ENCODE results near the gene MMP20. TPM values are rescaled to one million over a fixed set of nuclear protein-coding genes. Genes with fewer than 3 reads are reported as not detected.

Gene MMP20, protein sequence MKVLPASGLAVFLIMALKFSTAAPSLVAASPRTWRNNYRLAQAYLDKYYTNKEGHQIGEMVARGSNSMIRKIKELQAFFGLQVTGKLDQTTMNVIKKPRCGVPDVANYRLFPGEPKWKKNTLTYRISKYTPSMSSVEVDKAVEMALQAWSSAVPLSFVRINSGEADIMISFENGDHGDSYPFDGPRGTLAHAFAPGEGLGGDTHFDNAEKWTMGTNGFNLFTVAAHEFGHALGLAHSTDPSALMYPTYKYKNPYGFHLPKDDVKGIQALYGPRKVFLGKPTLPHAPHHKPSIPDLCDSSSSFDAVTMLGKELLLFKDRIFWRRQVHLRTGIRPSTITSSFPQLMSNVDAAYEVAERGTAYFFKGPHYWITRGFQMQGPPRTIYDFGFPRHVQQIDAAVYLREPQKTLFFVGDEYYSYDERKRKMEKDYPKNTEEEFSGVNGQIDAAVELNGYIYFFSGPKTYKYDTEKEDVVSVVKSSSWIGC
- not detected in 2 replicates for total RNA-seq

GRCh38 chr11:102625177-102625576, at the start of gene MMP20:
Gene MMP20, minus strand, starts transcription at chr11:102625332. Its CDS starts 13 bp downstream, at chr11:102625319.
- H3K4me3 Mint-ChIP-seq = no peak within 1 kb of the TSS
- intact Hi-C loops (cut with micrococcal nuclease) = no loop called here

GRCh38 chr11:102669664-102670063, 44.5 kb upstream of the MMP20 start:
- Mint-ChIP-seq H3K9me3 (no peaks in the 10 kb centered on the region), H3K36me3 (ENCODE audit: low read depth) (no peaks in the 10 kb centered on the region)
- intact Hi-C loops (cut with micrococcal nuclease) = loop anchor here (5.0 kb wide), 2 partner anchors 302 to 382 kb away; no protein-coding TSS in a partner anchor

More at GRCh38 chr11:102625177-102625576, at the start of gene MMP20:
- no peak within 1 kb of the TSS for H3K27ac Mint-ChIP-seq
- H3K27me3 Mint-ChIP-seq = peaks cover 27% of the 10 kb centered on the region
- DNase-seq = no peak
- H3K4me1 Mint-ChIP-seq = no peaks in the 10 kb centered on the region
- H3K36me3 Mint-ChIP-seq (ENCODE audit: low read depth) = no peaks in the 10 kb centered on the region
- no peaks in the 10 kb centered on the region for H3K9me3 Mint-ChIP-seq

DNA sequence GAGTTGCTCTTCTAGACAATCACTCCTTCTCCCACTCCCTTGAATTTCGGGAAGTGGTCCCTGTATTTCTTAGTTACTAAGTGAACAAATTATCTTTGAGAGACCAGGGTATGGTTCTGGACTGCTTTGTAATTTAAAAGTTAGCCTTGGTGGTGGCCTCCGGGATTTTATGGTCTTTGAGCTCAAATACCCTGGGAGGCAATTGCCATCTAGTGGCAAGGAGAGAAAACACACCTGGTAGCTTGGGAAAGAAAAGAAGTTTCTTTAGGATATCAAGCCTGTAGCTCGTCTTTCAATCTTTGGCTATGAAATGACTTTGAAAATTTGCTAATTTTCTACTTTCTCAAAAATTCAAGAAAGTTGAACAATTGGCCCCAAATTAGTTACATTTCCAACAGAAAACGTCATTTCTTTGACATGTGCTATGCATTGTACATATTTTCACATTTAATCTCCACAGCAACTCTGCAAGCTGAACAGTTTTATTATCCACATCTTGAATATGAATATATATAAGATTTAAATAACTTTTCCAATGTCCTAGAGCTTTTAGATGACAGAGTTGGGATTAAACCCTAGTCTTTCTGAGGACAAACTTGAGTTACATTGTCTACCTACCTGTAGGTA, 41.3 kb upstream of the MMP20 start:
- Mint-ChIP-seq H3K27me3 (peaks cover 12% of the 10 kb centered on the region), H3K36me3 (ENCODE audit: low read depth) (no peaks in the 10 kb centered on the region), H3K4me3 (no peak overlapping the region), H3K27ac (no peak overlapping the region), H3K4me1 (no peaks in the 10 kb centered on the region), H3K9me3 (no peaks in the 10 kb centered on the region)
- intact Hi-C loops (cut with micrococcal nuclease) = loop anchor here (1.0 to 5.0 kb wide), 5 partner anchors 56 to 379 kb away; no protein-coding TSS in a partner anchor
- peak; percentile 71 for DNase-seq

More at GRCh38 chr11:102669664-102670063, 44.5 kb upstream of the MMP20 start:
- DNase-seq = no peak
- no peaks in the 10 kb centered on the region for H3K4me1 Mint-ChIP-seq
- H3K27ac Mint-ChIP-seq = no peak overlapping the region
- H3K4me3 Mint-ChIP-seq = no peak overlapping the region
- peaks cover 12% of the 10 kb centered on the region for H3K27me3 Mint-ChIP-seq

DNA sequence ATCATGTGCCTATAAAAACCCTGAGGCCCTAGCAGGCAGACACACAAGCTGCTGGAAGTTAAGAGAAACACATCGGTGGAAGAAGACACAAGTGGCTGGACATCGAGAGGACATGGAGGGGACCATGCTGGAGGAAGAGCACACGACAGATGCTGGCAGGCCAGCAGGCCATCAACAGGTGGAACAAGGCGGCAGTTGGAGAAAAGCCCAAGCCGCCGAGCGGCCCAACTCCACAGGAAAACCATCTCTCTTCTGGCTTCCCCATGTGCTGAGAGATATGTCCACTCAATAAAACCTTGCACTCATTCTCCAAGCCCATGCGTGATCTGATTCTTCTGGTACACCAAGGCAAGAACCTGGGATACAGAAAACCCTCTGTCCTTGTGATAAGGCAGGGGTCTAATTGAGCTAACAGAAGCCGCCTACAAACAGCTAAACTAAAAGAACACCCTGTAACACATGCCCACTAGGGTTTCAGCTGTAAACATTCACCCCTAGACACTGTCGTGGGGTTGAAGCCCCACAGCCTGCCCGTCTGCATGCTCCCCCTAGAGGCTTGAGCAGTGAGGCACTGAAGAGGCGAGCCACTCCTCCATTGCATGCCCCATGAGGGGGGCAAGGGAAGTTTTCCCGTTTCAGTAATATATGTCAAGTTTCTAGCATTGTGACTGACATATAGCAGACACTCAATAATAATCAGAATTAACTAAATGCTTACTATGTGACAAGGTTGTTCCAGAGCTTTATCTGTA, 39.0 kb upstream of the MMP20 start:
- intact Hi-C loops (cut with micrococcal nuclease) = no loop called here
- H3K27me3 Mint-ChIP-seq = peaks cover 13% of the 10 kb centered on the region
- H3K4me3 Mint-ChIP-seq = no peak overlapping the region
- no peaks in the 10 kb centered on the region for H3K9me3 Mint-ChIP-seq
- H3K36me3 Mint-ChIP-seq (ENCODE audit: low read depth) = no peaks in the 10 kb centered on the region
- H3K4me1 Mint-ChIP-seq = no peaks in the 10 kb centered on the region
- no peak for DNase-seq
- no peak overlapping the region for H3K27ac Mint-ChIP-seq

GRCh38 chr11:102662607-102663006, 37.5 kb upstream of the MMP20 start:
- Mint-ChIP-seq H3K4me3 (no peak overlapping the region), H3K4me1 (no peaks in the 10 kb centered on the region), H3K9me3 (no peaks in the 10 kb centered on the region), H3K27ac (no peak overlapping the region), H3K27me3 (peaks cover 14% of the 10 kb centered on the region), H3K36me3 (ENCODE audit: low read depth) (no peaks in the 10 kb centered on the region)
- intact Hi-C loops (cut with micrococcal nuclease) = no loop called here
- no peak for DNase-seq

DNA sequence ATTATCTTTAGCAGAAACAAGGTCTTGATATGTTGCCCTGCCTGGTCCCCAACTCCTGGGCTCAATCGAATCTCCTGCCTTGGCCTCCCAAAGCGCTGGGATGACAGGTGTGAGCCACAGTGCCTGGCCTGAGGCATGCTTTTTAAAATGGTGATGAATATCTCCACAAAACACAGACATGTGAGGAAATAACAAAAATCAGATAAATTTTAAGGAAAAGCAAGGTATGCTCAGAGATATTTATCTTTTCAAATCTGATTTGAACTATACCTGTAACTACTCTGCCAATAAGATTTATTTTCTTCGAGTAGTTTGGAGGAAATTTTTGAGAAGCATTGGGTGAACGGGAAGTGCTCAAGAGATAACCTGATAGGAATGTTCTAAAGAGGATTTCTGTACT, 35.9 kb upstream of the MMP20 start:
- H3K36me3 Mint-ChIP-seq (ENCODE audit: low read depth) = no peaks in the 10 kb centered on the region
- H3K27ac Mint-ChIP-seq = no peak overlapping the region
- no peaks in the 10 kb centered on the region for H3K4me1 Mint-ChIP-seq
- DNase-seq = no peak
- H3K4me3 Mint-ChIP-seq = no peak overlapping the region
- H3K9me3 Mint-ChIP-seq = no peaks in the 10 kb centered on the region
- intact Hi-C loops (cut with micrococcal nuclease) = no loop called here
- peaks cover 25% of the 10 kb centered on the region for H3K27me3 Mint-ChIP-seq

DNA sequence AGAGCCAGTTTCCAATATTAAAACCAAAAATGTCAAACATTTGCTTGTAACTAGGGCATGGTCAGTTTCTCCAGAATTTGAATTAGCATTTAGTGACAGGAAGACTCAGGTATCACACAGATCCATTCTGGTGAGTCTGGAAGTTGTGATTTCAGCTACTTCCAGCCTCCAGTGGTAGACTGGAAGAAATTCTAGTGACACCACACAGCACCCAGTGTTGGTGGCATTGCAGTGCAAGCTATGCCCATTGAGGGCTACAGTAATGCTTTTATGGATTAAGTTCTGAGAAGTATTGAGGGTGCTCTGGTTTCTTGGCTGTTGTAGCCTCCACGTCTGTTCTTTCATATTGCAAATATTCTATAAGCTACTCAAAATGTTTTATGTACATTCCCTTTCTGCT, 31.4 kb upstream of the MMP20 start:
- no peak overlapping the region for H3K27ac Mint-ChIP-seq
- no peaks in the 10 kb centered on the region for H3K36me3 Mint-ChIP-seq (ENCODE audit: low read depth)
- peaks cover 32% of the 10 kb centered on the region for H3K27me3 Mint-ChIP-seq
- no peaks in the 10 kb centered on the region for H3K4me1 Mint-ChIP-seq
- DNase-seq = no peak
- H3K9me3 Mint-ChIP-seq = peaks cover 6% of the 10 kb centered on the region
- intact Hi-C loops (cut with micrococcal nuclease) = no loop called here
- no peak overlapping the region for H3K4me3 Mint-ChIP-seq

DNA sequence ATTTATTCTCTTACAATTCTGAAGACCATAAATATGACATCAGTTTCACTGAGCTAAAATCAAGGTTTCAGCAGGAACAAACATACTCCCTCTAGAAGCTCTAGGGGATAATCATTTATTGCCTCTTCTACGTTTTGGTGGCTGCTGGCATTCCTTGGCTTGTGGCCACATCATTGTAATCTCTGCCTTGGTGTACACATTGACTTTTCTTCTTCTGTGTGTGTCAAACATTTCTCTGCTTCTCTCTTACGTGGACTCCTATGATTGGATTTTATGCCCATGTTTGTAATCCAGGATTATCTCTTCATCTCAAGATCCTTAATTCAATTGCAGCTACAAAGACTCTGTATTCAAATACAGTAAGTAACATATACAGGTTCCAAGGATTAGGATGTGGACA, 30.4 kb upstream of the MMP20 start:
- H3K27ac Mint-ChIP-seq = no peak overlapping the region
- H3K9me3 Mint-ChIP-seq = peaks cover 6% of the 10 kb centered on the region
- intact Hi-C loops (cut with micrococcal nuclease) = no loop called here
- no peak overlapping the region for H3K4me3 Mint-ChIP-seq
- DNase-seq = no peak
- H3K36me3 Mint-ChIP-seq (ENCODE audit: low read depth) = no peaks in the 10 kb centered on the region
- no peaks in the 10 kb centered on the region for H3K4me1 Mint-ChIP-seq
- H3K27me3 Mint-ChIP-seq = peaks cover 32% of the 10 kb centered on the region

GRCh38 chr11:102654761-102655160, 29.6 kb upstream of the MMP20 start:
- intact Hi-C loops (cut with micrococcal nuclease) = no loop called here
- DNase-seq = no peak
- no peaks in the 10 kb centered on the region for H3K4me1 Mint-ChIP-seq
- H3K36me3 Mint-ChIP-seq (ENCODE audit: low read depth) = no peaks in the 10 kb centered on the region
- H3K27me3 Mint-ChIP-seq = peaks cover 31% of the 10 kb centered on the region
- no peak overlapping the region for H3K4me3 Mint-ChIP-seq
- H3K9me3 Mint-ChIP-seq = peaks cover 6% of the 10 kb centered on the region
- no peak overlapping the region for H3K27ac Mint-ChIP-seq

DNA sequence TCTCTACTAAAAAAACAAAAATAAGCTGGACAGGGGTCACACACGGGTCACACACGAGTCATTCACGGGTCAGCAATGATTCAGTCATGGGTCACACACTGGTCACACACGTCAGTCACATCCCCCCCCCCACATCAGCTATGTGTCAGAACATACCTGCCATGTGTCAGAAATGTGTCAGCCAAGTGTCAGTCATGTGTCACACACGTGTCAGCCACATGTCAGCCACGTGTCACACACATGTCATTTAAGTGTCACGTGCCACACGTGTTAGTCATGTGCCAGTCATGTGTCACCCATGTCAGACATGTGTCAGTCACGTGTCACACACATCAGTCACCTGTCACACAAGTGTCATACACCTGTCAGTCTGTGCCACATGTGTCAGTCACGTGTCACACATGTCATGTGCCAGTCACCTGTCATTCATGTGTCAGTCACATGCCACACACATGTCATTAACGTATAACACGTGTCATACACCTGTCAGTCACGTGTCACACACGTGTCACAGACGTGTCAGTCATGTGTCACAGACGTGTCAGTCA, 28.7 kb upstream of the MMP20 start:
- intact Hi-C loops (cut with micrococcal nuclease) = no loop called here

GRCh38 chr11:102647430-102647829, 22.3 kb upstream of the MMP20 start:
- H3K9me3 Mint-ChIP-seq = no peaks in the 10 kb centered on the region
- no peak overlapping the region for H3K4me3 Mint-ChIP-seq
- DNase-seq = no peak
- no peak overlapping the region for H3K27ac Mint-ChIP-seq
- intact Hi-C loops (cut with micrococcal nuclease) = no loop called here
- peaks cover 20% of the 10 kb centered on the region for H3K27me3 Mint-ChIP-seq
- no peaks in the 10 kb centered on the region for H3K36me3 Mint-ChIP-seq (ENCODE audit: low read depth)
- no peaks in the 10 kb centered on the region for H3K4me1 Mint-ChIP-seq

More for the DNA sequence above, 28.7 kb upstream of the MMP20 start:
- Mint-ChIP-seq H3K9me3 (peaks cover 6% of the 10 kb centered on the region), H3K4me3 (no peak overlapping the region), H3K27ac (no peak overlapping the region), H3K27me3 (peaks cover 22% of the 10 kb centered on the region), H3K36me3 (ENCODE audit: low read depth) (no peaks in the 10 kb centered on the region), H3K4me1 (no peaks in the 10 kb centered on the region)
- no peak for DNase-seq

DNA sequence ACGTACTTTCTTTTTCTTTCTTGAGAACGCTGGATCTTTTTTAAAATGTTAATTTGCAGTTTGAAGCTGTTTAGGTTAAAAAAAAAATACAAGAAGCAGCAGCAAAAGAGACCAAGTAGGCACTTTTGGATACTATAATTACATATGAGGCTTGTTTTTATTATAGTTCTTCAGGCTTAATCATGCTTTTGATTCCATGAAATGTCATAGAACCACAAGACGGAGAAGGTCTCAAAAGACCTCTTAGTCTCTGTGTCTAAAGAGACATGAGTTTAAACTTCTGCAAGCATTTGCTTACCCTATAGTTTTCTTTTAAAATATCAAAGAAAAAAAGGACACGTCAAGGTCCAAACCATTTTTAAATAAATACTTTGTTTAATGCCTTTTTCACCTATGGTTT, 18.8 kb upstream of the MMP20 start:
- intact Hi-C loops (cut with micrococcal nuclease) = no loop called here

DNA sequence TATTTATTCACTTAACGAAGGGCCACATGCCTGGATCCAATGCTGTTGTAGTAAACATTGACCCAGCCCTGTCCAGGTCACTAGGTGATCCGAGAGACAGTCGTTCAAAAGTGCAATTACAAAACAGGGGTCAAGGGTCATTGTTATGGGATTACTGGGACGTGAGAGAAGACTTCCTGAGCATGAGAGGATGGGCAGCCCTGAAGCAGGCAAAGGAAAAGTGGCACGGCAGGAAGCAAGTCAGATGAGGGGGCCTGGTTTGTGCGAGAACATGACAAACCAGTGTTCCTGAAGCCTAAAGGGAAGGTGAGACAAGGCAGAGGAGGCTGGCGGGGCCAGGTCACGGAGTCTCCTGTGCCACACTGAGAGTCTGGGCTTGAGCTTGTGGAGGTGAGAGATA, 15.8 kb upstream of the MMP20 start:
- H3K27me3 Mint-ChIP-seq = peaks cover 27% of the 10 kb centered on the region
- intact Hi-C loops (cut with micrococcal nuclease) = no loop called here
- H3K27ac Mint-ChIP-seq = no peak overlapping the region
- no peaks in the 10 kb centered on the region for H3K9me3 Mint-ChIP-seq
- H3K4me3 Mint-ChIP-seq = no peak overlapping the region
- no peaks in the 10 kb centered on the region for H3K4me1 Mint-ChIP-seq
- no peak for DNase-seq
- H3K36me3 Mint-ChIP-seq (ENCODE audit: low read depth) = no peaks in the 10 kb centered on the region

More for the DNA sequence above, 18.8 kb upstream of the MMP20 start:
- Mint-ChIP-seq H3K27me3 (peaks cover 28% of the 10 kb centered on the region), H3K36me3 (ENCODE audit: low read depth) (no peaks in the 10 kb centered on the region), H3K4me1 (no peaks in the 10 kb centered on the region), H3K27ac (no peak overlapping the region), H3K4me3 (no peak overlapping the region), H3K9me3 (no peaks in the 10 kb centered on the region)
- DNase-seq = no peak

Measured in activated CD4-positive, alpha-beta T cell treated with anti-CD3 and anti-CD28 coated beads, Interleukin-2, amount 10 ng/mL, durations not matched to agents 24 days and 14 days (primary cell).